Gastroesophageal sphincter (tissue), 3 donors: ENCODE results near the gene NME7.

Experiments
- POLR2A ChIP-seq, 2 donors: fragments of 450-650 bp; IDR thresholded peaks; one replicate each; pipeline ENCODE4 v1.6.1; 2017; ENCODE audit warnings: antibody characterized with exemption in 2 of 2, mild to moderate bottlenecking in 2 of 2, moderate library complexity in 1 of 2
- POLR2AphosphoS5 ChIP-seq: sonication (generic); formaldehyde crosslinking; IDR thresholded peaks from one replicate; pipeline ENCODE4 v1.6.1; 2017; ENCODE audit warnings: antibody characterized with exemption
- TF ChIP-seq, protein P1 (sequence below), 4 experiments: fragments of 200-600 bp in 2 of 4; fragments of 450-650 bp in 2 of 4; sonication (generic) in 1 of 4; IDR thresholded peaks; one replicate each; pipeline ENCODE4 v1.5.1; 2017 to 2019; ENCODE audit warnings: antibody characterized with exemption in 4 of 4, mild to moderate bottlenecking in 2 of 4, moderate library complexity in 2 of 4

DNA sequence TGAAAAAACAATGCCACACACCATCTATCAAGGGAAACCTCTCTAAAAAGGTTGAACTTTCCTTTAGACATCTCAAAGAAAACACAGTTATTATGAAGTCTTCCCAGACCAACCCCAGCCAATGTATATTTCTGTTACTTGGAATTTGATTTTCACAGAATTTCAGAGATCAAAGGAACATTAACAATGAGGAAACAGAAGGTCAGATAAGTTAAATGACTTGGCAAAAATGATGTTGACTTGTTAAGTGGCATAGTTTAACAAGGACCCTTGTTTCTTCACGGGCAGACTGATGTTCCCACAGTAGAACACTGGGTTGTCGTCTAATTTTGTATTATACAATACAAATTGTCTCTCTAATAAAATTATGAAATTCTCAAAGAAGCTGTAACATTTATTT is 29.0 kb downstream of the NME7 start:
- TF ChIP-seq POLR2A (IDR thresholded peaks at IDR 0.05) (no peak), POLR2AphosphoS5 (no peak)
- TF ChIP-seq, protein P1, sequence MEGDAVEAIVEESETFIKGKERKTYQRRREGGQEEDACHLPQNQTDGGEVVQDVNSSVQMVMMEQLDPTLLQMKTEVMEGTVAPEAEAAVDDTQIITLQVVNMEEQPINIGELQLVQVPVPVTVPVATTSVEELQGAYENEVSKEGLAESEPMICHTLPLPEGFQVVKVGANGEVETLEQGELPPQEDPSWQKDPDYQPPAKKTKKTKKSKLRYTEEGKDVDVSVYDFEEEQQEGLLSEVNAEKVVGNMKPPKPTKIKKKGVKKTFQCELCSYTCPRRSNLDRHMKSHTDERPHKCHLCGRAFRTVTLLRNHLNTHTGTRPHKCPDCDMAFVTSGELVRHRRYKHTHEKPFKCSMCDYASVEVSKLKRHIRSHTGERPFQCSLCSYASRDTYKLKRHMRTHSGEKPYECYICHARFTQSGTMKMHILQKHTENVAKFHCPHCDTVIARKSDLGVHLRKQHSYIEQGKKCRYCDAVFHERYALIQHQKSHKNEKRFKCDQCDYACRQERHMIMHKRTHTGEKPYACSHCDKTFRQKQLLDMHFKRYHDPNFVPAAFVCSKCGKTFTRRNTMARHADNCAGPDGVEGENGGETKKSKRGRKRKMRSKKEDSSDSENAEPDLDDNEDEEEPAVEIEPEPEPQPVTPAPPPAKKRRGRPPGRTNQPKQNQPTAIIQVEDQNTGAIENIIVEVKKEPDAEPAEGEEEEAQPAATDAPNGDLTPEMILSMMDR (IDR thresholded peaks at IDR 0.05) = no peak
